ENCODE data around the gene DUSP5.

- TF ChIP-seq EGR1 (IDR thresholded peaks at IDR 0.05; ENCODE audit: low read depth in 2 of 2) (no peak), REST (IDR thresholded peaks at IDR 0.05) (no peak), YY1 (IDR thresholded peaks at IDR 0.05) (no peak), CTCF (IDR thresholded peaks at IDR 0.05; ENCODE audit: low read depth, low read length, missing input control) (no peak)
Observed at GRCh38 chr10:110540031-110540430, 42.3 kb downstream of the DUSP5 start.

All from liver (tissue), 3 donors.